KMS-11 (cell line): ENCODE data around the gene ATF7.

Experiments used
- H2AFZ ChIP-seq: fragments of 200-600 bp; sonication (generic); 2 replicates; pipeline ENCODE4 v1.6.1; 2016; ENCODE audit warnings: antibody characterized with exemption, mixed run types, low read depth
- H3K27ac ChIP-seq: fragments of 200-600 bp; sonication (generic); 2 replicates; pipeline ENCODE4 v1.6.1; 2016; ENCODE audit warnings: mild to moderate bottlenecking, mixed run types
- H3K27me3 ChIP-seq: fragments of 200-600 bp; sonication (generic); 2 replicates; pipeline ENCODE4 v1.6.1; 2017; ENCODE audit warnings: mild to moderate bottlenecking, low read depth, mixed run types, moderate library complexity; ENCODE audit not compliant: insufficient read depth
- H3K36me3 ChIP-seq: fragments of 200-600 bp; sonication (generic); 2 replicates; pipeline ENCODE4 v1.6.1; 2017; ENCODE audit warnings: mild to moderate bottlenecking, mixed run types; ENCODE audit not compliant: insufficient read depth
- H3K4me1 ChIP-seq: fragments of 200-600 bp; sonication (generic); 2 replicates; pipeline ENCODE4 v1.6.1; 2016; ENCODE audit warnings: mild to moderate bottlenecking, low read depth, mixed run types; ENCODE audit not compliant: poor library complexity, severe bottlenecking
- H3K4me2 ChIP-seq: fragments of 200-600 bp; sonication (generic); 2 replicates; pipeline ENCODE4 v1.7.0; 2016; ENCODE audit warnings: mild to moderate bottlenecking, mixed run types
- H3K4me3 ChIP-seq: fragments of 200-600 bp; sonication (generic); IDR thresholded peaks from 2 replicates; pipeline ENCODE4 v1.6.1; 2017; ENCODE audit warnings: low read depth, low read length, mixed read lengths; ENCODE audit not compliant: insufficient read depth
- H3K79me2 ChIP-seq: fragments of 200-600 bp; sonication (generic); 2 replicates; pipeline ENCODE4 v1.6.1; 2016; ENCODE audit warnings: low read depth, mixed run types; ENCODE audit not compliant: insufficient read depth
- H3K9ac ChIP-seq: fragments of 200-600 bp; sonication (generic); 2 replicates; pipeline ENCODE4 v1.6.1; 2016; ENCODE audit warnings: mild to moderate bottlenecking, mixed run types
- H4K20me1 ChIP-seq: fragments of 200-600 bp; sonication (generic); 2 replicates; pipeline ENCODE4 v1.6.1; 2016; ENCODE audit warnings: mild to moderate bottlenecking, mixed run types; ENCODE audit not compliant: insufficient read depth
- TF ChIP-seq, protein P1 (sequence below): fragments of 200-600 bp; sonication (generic); conservative IDR thresholded peaks from 2 replicates; pipeline ENCODE4 v1.6.1; 2017; ENCODE audit warnings: low read depth, mild to moderate bottlenecking, antibody characterized with exemption, low read length, moderate library complexity, mixed read lengths

The ATF7 gene

DNA sequence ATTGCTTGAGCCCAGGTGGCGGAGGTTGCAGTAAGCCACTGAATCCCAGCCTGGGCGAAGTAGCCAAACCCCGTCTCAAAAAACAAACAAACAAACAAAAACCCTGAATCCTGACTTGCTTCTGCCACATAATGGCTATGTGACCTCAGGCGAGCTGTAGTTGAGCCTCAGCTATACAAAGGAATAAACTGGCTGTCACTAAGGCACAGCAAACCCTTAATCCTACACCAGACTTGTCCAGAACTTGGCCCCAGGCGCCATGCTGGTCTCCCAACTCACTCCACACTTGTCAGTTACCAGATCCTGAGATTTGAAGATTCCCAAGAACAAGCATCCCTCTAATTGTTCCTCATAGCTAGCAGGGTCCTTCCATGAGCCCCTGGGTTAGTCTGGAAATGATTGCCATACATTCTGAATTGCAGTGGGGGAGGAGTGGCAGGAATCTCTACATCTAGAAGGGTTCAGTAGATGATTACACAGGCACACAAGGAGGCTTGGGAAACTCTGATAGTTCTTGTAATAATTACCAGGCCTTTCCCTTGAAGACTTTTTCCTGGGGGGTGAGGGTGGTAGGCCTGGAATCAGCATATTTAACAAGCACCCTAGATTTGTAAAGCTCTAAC lies 136.8 kb downstream of the ATF7 start:
- H2AFZ ChIP-seq: no peak overlapping the region

DNA sequence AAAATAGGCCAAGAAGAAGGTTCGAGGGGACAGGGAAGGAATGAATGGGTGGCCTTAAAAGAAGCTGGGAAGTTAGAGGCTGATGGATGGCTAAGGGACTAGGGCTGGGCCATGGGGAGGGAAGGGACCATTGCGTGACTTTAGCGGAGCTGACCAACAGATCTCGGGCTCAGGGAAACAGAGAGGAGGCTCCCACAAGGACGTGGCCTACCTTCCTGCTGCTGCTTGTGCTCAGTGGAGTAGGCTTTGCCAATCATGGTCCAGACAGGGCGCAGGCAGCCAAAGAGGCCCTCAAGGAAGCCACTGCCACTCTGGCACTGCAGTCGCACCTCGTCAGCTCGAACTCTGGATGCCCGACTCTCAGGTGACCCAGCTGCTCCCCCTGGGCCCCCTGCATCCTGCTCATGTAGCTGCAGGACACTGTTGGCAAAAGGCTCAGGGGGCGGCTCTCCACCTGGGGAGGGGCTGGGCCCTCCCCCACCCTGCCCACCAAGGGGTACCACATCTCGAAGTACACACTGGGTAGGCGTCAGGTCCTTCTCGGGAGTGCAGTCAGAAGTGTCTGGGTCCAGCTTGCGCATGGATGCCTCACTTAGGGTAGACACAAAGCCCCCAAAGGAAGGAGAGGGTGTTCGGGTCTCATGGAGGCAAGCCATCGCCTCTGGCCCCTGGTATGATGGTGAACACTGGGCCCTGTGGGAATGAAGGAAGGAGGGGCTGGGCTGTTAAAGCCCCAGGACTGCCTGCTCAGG lies 139.3 kb downstream of the ATF7 start:
- no peak overlapping the region for H2AFZ ChIP-seq
- H3K27me3 ChIP-seq: no peaks in the 10 kb centered on the region
- H3K4me2 ChIP-seq: no peak overlapping the region
- no peak overlapping the region for H3K27ac ChIP-seq
- H3K79me2 ChIP-seq: no peaks in the 10 kb centered on the region
- H3K9ac ChIP-seq: no peak overlapping the region
- H3K4me3 ChIP-seq: no peak overlapping the region
- H3K36me3 ChIP-seq: peaks cover 6% of the 10 kb centered on the region; the same call in 1 of the 2 replicates
- TF ChIP-seq, protein P1, sequence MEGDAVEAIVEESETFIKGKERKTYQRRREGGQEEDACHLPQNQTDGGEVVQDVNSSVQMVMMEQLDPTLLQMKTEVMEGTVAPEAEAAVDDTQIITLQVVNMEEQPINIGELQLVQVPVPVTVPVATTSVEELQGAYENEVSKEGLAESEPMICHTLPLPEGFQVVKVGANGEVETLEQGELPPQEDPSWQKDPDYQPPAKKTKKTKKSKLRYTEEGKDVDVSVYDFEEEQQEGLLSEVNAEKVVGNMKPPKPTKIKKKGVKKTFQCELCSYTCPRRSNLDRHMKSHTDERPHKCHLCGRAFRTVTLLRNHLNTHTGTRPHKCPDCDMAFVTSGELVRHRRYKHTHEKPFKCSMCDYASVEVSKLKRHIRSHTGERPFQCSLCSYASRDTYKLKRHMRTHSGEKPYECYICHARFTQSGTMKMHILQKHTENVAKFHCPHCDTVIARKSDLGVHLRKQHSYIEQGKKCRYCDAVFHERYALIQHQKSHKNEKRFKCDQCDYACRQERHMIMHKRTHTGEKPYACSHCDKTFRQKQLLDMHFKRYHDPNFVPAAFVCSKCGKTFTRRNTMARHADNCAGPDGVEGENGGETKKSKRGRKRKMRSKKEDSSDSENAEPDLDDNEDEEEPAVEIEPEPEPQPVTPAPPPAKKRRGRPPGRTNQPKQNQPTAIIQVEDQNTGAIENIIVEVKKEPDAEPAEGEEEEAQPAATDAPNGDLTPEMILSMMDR: no peak
- peaks cover 14% of the 10 kb centered on the region for H3K4me1 ChIP-seq
- H4K20me1 ChIP-seq: no peaks in the 10 kb centered on the region

More for the DNA sequence above, 136.8 kb downstream of the ATF7 start:
- TF ChIP-seq, protein P1: no peak
- peaks cover 28% of the 10 kb centered on the region for H3K4me1 ChIP-seq
- H3K4me3 ChIP-seq: no peak overlapping the region
- no peaks in the 10 kb centered on the region for H4K20me1 ChIP-seq
- H3K27me3 ChIP-seq: no peaks in the 10 kb centered on the region
- H3K36me3 ChIP-seq: 0 out of 2 replicates have a peak, but pooled peaks cover 3% of the 10 kb centered on the region
- no peaks in the 10 kb centered on the region for H3K79me2 ChIP-seq
- H3K9ac ChIP-seq: no peak overlapping the region
- no peak overlapping the region for H3K27ac ChIP-seq
- no peak overlapping the region for H3K4me2 ChIP-seq

DNA sequence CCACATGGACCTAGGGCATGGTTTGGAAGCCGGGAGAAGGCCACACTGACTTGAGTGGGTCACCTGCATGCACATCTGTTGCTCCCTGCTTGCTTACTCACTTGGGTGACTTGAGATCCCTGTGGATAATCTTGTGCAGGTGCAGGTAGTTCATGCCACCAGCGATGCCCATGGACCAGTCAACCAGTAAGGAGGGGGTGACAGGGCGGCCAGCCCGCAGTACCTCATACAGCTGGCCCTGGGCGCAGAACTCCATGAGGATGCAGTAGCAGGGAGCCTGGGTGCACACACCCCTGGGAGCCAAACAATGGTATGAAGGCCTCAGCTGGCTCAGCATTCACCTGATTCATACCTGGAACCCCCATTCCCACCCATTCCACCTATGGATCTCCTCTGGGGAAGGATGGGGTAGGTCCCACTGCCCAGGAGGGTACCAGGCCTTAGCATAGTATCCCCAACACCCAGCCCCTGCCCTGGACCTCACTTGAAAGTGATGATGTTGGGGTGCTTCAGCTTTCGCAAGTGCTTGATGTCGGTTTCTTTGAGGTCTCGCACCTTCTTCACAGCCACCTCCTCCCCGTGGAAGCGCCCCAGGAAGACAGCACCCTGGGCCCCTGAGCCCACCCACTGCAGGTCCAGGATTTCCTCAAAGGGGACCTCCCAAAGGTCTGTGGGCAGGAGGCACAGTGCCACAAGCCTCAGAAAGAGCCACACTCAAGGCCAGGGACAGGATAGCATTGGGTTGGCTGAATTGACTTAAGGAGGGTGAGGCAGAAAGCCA lies 140.0 kb downstream of the ATF7 start:
- H3K4me3 ChIP-seq: no peak overlapping the region
- no peak overlapping the region for H3K9ac ChIP-seq
- peaks cover 13% of the 10 kb centered on the region; the same call in 1 of the 2 replicates for H3K36me3 ChIP-seq
- H3K79me2 ChIP-seq: no peaks in the 10 kb centered on the region
- H3K4me1 ChIP-seq: peaks cover 22% of the 10 kb centered on the region
- no peak overlapping the region for H3K4me2 ChIP-seq
- peaks cover 6% of the 10 kb centered on the region; the same call in 1 of the 2 replicates for H4K20me1 ChIP-seq
- H2AFZ ChIP-seq: no peak overlapping the region
- no peak overlapping the region for H3K27ac ChIP-seq
- TF ChIP-seq, protein P1: no peak
- no peaks in the 10 kb centered on the region for H3K27me3 ChIP-seq

DNA sequence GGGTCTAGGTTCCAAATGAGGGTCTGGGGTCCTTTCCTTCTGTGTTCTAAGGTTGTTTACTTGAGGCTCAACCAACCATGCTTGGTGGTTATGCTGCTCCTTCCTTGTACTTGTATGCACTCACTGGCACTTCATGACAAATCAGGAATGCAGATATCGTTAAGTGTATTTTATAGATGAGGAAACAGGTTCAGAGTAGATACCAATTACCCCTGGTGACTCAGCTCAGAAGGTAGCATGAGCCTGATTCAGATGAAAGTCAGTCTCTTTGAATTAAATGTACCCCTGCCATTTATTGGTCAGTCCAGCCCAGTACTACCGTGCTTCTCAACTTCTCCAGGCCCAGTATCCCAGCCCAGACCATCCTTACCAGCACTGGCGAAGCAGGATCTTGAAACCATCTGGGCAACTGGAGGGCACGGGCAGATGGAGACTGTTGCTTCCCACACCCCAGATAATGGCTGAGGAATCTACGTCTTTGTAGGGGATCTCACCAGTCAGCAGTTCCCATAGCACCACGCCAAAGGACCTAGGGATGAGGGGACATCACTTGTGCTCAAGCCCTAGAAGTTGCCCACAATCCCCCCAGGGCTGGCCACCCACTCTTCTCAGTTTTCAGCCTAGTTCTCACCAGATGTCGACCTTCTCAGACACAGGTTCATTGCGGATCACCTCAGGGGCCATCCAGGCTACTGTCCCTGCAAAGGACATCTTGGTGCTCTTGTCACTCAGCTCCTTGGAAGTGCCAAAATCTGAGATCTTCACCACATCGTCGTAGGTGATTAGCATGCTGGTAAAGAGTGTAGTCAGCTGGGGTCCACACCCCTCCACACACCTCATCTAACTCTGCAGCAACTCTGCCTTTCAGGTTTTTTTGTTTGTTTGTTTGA lies 141.3 kb downstream of the ATF7 start:
- H3K4me2 ChIP-seq: no peak overlapping the region
- H3K79me2 ChIP-seq: peaks cover 7% of the 10 kb centered on the region; the same call in 1 of the 2 replicates
- no peak overlapping the region for H2AFZ ChIP-seq
- peaks cover 6% of the 10 kb centered on the region for H4K20me1 ChIP-seq
- peaks cover 34% of the 10 kb centered on the region for H3K4me1 ChIP-seq
- no peaks in the 10 kb centered on the region for H3K27me3 ChIP-seq
- H3K36me3 ChIP-seq: peaks cover 22% of the 10 kb centered on the region; the same call in 1 of the 2 replicates
- H3K9ac ChIP-seq: no peak overlapping the region
- TF ChIP-seq, protein P1: no peak
- H3K27ac ChIP-seq: peak overlapping the region; percentile 1; the same call in 1 of the 2 replicates
- H3K4me3 ChIP-seq: no peak overlapping the region
